Measurements from ENCODE around the gene SGPP2. TPM values are rescaled to one million over a fixed set of nuclear protein-coding genes. Genes with fewer than 3 reads are reported as not detected.

SGPP2 gene
- total and polyA plus RNA-seq, 2 experiments from 2014 or later, result 0.08 TPM; not detected in 1

DNA sequence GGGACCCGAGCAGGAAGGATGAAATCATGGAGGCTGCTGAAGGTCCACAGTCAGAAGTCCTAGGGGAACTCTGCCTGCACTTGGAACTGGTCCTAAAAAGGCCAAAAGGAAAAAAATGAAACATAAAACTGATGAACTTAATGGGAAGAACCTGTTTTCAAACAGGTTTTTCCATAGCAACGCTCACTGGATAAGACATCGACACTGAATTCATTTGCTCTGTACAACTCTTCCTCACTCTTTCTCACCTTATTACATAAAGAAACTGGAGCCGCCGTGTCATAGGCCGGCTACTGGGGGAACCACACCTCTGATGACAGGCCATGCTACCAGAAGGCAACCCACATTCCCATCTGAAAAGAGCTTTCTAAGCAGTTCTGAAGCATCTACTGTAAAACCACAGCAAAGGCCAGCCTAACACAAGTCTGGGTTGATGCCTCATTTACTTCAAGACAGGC is 147.9 kb downstream of the SGPP2 start:
- H2AFZ ChIP-seq, result no peak overlapping the region
- H3K4me2 ChIP-seq, result no peak overlapping the region
- no peaks in the 10 kb centered on the region for H3F3A ChIP-seq (replicated peaks; ENCODE audit: low read depth)
- no peak overlapping the region for H3K4me3 Mint-ChIP-seq
- peaks cover 3% of the 10 kb centered on the region; the same call in 1 of the 2 replicates for H4K20me1 ChIP-seq (replicated peaks; ENCODE audit: insufficient read depth)
- TF ChIP-seq, protein P1, sequence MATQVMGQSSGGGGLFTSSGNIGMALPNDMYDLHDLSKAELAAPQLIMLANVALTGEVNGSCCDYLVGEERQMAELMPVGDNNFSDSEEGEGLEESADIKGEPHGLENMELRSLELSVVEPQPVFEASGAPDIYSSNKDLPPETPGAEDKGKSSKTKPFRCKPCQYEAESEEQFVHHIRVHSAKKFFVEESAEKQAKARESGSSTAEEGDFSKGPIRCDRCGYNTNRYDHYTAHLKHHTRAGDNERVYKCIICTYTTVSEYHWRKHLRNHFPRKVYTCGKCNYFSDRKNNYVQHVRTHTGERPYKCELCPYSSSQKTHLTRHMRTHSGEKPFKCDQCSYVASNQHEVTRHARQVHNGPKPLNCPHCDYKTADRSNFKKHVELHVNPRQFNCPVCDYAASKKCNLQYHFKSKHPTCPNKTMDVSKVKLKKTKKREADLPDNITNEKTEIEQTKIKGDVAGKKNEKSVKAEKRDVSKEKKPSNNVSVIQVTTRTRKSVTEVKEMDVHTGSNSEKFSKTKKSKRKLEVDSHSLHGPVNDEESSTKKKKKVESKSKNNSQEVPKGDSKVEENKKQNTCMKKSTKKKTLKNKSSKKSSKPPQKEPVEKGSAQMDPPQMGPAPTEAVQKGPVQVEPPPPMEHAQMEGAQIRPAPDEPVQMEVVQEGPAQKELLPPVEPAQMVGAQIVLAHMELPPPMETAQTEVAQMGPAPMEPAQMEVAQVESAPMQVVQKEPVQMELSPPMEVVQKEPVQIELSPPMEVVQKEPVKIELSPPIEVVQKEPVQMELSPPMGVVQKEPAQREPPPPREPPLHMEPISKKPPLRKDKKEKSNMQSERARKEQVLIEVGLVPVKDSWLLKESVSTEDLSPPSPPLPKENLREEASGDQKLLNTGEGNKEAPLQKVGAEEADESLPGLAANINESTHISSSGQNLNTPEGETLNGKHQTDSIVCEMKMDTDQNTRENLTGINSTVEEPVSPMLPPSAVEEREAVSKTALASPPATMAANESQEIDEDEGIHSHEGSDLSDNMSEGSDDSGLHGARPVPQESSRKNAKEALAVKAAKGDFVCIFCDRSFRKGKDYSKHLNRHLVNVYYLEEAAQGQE (IDR thresholded peaks at IDR 0.05; ENCODE audit: unreplicated experiment), result no peak
- no peaks in the 10 kb centered on the region for H3K27me3 Mint-ChIP-seq (ENCODE audit: insufficient read depth, low read depth, poor library complexity)
- peaks cover 11% of the 10 kb centered on the region; the same call in 2 of the 3 replicates for H3K36me3 Mint-ChIP-seq (ENCODE audit: low read depth)
- peaks cover 19% of the 10 kb centered on the region; the same call in 2 of the 3 replicates for H3K4me1 Mint-ChIP-seq
- H3K9me3 Mint-ChIP-seq, result no peaks in the 10 kb centered on the region
- no peaks in the 10 kb centered on the region for H3K9me2 ChIP-seq (ENCODE audit: insufficient read depth)
- no peaks in the 10 kb centered on the region for H3K79me2 ChIP-seq (replicated peaks; ENCODE audit: insufficient read depth)
- H3K27ac ChIP-seq (ENCODE audit: low read depth), result no peak overlapping the region
- no peaks in the 10 kb centered on the region for H3K4me1 ChIP-seq (ENCODE audit: insufficient read depth)
- no peak overlapping the region for H3K4me3 ChIP-seq
- no peak for DNase-seq (ENCODE audit: low spot score)
- ATAC-seq, result no peak
- H3K27ac Mint-ChIP-seq, result peak overlapping the region; percentile 80
- H3K27me3 ChIP-seq (ENCODE audit: insufficient read depth), result no peaks in the 10 kb centered on the region
- H3K36me3 ChIP-seq (ENCODE audit: insufficient read depth), result no peaks in the 10 kb centered on the region

DNA sequence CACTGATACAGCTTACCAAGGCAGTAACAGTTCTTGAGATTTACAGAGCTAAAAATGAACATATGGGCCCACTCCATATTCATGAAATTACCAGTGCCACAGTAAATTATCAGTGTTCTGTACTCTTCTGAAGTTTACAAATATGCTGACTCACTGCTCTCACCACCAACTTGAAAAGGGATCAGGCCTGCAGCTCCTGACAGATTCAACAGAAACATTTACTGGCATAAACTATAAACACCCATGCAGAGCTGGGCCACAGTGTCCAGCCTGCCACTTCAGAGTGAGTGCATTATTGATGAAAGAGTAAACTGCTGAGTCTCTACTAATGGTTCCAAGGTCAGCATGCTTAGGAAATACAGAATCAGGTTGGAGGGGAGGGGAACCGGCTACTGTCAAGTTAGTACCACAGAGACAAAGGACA is 148.4 kb downstream of the SGPP2 start:
- no peak for ATAC-seq
- Histone ChIP-seq H3K4me2 (no peak overlapping the region), H3K79me2 (replicated peaks; ENCODE audit: insufficient read depth) (no peaks in the 10 kb centered on the region), H3K27me3 (ENCODE audit: insufficient read depth) (no peaks in the 10 kb centered on the region), H3K27ac (ENCODE audit: low read depth) (no peak overlapping the region; the same call in 1 of the 2 replicates), H3K36me3 (ENCODE audit: insufficient read depth) (no peaks in the 10 kb centered on the region), H3K9me2 (ENCODE audit: insufficient read depth) (no peaks in the 10 kb centered on the region), H3K4me1 (ENCODE audit: insufficient read depth) (no peaks in the 10 kb centered on the region), H4K20me1 (replicated peaks; ENCODE audit: insufficient read depth) (no peaks in the 10 kb centered on the region), H3K4me3 (no peak overlapping the region), H3F3A (replicated peaks; ENCODE audit: low read depth) (no peaks in the 10 kb centered on the region), H2AFZ (no peak overlapping the region)
- Mint-ChIP-seq H3K4me3 (no peak overlapping the region), H3K27me3 (ENCODE audit: insufficient read depth, low read depth, poor library complexity) (no peaks in the 10 kb centered on the region), H3K27ac (peak overlapping the region; percentile 80), H3K36me3 (ENCODE audit: low read depth) (peaks cover 11% of the 10 kb centered on the region; the same call in 2 of the 3 replicates), H3K4me1 (peaks cover 24% of the 10 kb centered on the region; the same call in 2 of the 3 replicates), H3K9me3 (no peaks in the 10 kb centered on the region)
- DNase-seq (ENCODE audit: low spot score), result no peak
- TF ChIP-seq, protein P2, sequence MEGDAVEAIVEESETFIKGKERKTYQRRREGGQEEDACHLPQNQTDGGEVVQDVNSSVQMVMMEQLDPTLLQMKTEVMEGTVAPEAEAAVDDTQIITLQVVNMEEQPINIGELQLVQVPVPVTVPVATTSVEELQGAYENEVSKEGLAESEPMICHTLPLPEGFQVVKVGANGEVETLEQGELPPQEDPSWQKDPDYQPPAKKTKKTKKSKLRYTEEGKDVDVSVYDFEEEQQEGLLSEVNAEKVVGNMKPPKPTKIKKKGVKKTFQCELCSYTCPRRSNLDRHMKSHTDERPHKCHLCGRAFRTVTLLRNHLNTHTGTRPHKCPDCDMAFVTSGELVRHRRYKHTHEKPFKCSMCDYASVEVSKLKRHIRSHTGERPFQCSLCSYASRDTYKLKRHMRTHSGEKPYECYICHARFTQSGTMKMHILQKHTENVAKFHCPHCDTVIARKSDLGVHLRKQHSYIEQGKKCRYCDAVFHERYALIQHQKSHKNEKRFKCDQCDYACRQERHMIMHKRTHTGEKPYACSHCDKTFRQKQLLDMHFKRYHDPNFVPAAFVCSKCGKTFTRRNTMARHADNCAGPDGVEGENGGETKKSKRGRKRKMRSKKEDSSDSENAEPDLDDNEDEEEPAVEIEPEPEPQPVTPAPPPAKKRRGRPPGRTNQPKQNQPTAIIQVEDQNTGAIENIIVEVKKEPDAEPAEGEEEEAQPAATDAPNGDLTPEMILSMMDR (conservative IDR thresholded peaks at IDR 0.05; ENCODE audit: low read depth in 2 of 2), result no peak
- TF ChIP-seq CREB1 (CRISPR knock-in tag; IDR thresholded peaks at IDR 0.05; ENCODE audit: low read depth) (no peak), POLR2AphosphoS5 (IDR thresholded peaks at IDR 0.05; ENCODE audit: low read depth) (no peak), ZNF114 (CRISPR knock-in tag; IDR thresholded peaks at IDR 0.05) (no peak), STAT1 (IDR thresholded peaks at IDR 0.05; ENCODE audit: unreplicated experiment) (no peak), ZNF331 (CRISPR knock-in tag; IDR thresholded peaks at IDR 0.05; ENCODE audit: low read depth) (no peak)
- TF ChIP-seq, protein P3, sequence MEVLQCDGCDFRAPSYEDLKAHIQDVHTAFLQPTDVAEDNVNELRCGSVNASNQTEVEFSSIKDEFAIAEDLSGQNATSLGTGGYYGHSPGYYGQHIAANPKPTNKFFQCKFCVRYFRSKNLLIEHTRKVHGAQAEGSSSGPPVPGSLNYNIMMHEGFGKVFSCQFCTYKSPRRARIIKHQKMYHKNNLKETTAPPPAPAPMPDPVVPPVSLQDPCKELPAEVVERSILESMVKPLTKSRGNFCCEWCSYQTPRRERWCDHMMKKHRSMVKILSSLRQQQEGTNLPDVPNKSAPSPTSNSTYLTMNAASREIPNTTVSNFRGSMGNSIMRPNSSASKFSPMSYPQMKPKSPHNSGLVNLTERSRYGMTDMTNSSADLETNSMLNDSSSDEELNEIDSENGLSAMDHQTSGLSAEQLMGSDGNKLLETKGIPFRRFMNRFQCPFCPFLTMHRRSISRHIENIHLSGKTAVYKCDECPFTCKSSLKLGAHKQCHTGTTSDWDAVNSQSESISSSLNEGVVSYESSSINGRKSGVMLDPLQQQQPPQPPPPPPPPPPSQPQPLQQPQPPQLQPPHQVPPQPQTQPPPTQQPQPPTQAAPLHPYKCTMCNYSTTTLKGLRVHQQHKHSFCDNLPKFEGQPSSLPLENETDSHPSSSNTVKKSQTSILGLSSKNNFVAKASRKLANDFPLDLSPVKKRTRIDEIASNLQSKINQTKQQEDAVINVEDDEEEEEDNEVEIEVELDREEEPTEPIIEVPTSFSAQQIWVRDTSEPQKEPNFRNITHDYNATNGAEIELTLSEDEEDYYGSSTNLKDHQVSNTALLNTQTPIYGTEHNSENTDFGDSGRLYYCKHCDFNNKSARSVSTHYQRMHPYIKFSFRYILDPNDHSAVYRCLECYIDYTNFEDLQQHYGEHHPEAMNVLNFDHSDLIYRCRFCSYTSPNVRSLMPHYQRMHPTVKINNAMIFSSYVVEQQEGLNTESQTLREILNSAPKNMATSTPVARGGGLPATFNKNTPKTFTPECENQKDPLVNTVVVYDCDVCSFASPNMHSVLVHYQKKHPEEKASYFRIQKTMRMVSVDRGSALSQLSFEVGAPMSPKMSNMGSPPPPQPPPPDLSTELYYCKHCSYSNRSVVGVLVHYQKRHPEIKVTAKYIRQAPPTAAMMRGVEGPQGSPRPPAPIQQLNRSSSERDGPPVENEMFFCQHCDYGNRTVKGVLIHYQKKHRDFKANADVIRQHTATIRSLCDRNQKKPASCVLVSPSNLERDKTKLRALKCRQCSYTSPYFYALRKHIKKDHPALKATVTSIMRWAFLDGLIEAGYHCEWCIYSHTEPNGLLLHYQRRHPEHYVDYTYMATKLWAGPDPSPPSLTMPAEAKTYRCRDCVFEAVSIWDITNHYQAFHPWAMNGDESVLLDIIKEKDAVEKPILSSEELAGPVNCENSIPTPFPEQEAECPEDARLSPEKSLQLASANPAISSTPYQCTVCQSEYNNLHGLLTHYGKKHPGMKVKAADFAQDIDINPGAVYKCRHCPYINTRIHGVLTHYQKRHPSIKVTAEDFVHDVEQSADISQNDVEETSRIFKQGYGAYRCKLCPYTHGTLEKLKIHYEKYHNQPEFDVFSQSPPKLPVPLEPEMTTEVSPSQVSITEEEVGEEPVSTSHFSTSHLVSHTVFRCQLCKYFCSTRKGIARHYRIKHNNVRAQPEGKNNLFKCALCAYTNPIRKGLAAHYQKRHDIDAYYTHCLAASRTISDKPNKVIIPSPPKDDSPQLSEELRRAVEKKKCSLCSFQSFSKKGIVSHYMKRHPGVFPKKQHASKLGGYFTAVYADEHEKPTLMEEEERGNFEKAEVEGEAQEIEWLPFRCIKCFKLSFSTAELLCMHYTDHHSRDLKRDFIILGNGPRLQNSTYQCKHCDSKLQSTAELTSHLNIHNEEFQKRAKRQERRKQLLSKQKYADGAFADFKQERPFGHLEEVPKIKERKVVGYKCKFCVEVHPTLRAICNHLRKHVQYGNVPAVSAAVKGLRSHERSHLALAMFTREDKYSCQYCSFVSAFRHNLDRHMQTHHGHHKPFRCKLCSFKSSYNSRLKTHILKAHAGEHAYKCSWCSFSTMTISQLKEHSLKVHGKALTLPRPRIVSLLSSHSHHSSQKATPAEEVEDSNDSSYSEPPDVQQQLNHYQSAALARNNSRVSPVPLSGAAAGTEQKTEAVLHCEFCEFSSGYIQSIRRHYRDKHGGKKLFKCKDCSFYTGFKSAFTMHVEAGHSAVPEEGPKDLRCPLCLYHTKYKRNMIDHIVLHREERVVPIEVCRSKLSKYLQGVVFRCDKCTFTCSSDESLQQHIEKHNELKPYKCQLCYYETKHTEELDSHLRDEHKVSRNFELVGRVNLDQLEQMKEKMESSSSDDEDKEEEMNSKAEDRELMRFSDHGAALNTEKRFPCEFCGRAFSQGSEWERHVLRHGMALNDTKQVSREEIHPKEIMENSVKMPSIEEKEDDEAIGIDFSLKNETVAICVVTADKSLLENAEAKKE (CRISPR knock-in tag; IDR thresholded peaks at IDR 0.05), result no peak
- TF ChIP-seq, protein P4, sequence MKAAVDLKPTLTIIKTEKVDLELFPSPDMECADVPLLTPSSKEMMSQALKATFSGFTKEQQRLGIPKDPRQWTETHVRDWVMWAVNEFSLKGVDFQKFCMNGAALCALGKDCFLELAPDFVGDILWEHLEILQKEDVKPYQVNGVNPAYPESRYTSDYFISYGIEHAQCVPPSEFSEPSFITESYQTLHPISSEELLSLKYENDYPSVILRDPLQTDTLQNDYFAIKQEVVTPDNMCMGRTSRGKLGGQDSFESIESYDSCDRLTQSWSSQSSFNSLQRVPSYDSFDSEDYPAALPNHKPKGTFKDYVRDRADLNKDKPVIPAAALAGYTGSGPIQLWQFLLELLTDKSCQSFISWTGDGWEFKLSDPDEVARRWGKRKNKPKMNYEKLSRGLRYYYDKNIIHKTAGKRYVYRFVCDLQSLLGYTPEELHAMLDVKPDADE (IDR thresholded peaks at IDR 0.05), result no peak
